ENCODE data around the gene LACTBL1. TPM values are rescaled to one million over a fixed set of nuclear protein-coding genes. Genes with fewer than 3 reads are reported as not detected.

LACTBL1 gene
- total and polyA plus RNA-seq, 3 donors from 2014 or later, result 0.50 to 1.6 TPM; not detected in 1

GRCh38 chr1:22932803-22933470 is 39.7 kb downstream of the LACTBL1 start:
- H3K27ac ChIP-seq, result no peak overlapping the region
- no peaks in the 10 kb centered on the region for H3K36me3 ChIP-seq (ENCODE audit: low read depth, missing control alignments)
- no peaks in the 10 kb centered on the region for H3K27me3 ChIP-seq
- no peaks in the 10 kb centered on the region for H3K4me1 ChIP-seq
- DNase-seq, result no peak
- H3K9me3 ChIP-seq, result no peaks in the 10 kb centered on the region
- 56 to 61% methylated on average over 4 of the region's 4 CpGs for WGBS, 2 donors
- no peak overlapping the region for H3K4me3 ChIP-seq
- no peak for TF ChIP-seq POLR2A (IDR thresholded peaks at IDR 0.05)
- TF ChIP-seq CTCF (IDR thresholded peaks at IDR 0.05), result no peak
- intact Hi-C loops (cut with DNase I; ENCODE audit: low total_unique reads), result no loop called here

- Histone ChIP-seq H3K36me3 (ENCODE audit: low read depth, missing control alignments) (no peaks in the 10 kb centered on the region), H3K4me1 (no peaks in the 10 kb centered on the region), H3K4me3 (no peak overlapping the region), H3K9me3 (no peaks in the 10 kb centered on the region), H3K27ac (no peak overlapping the region), H3K27me3 (no peaks in the 10 kb centered on the region)
- TF ChIP-seq POLR2A (IDR thresholded peaks at IDR 0.05) (no peak), CTCF (IDR thresholded peaks at IDR 0.05) (peak; percentile 45 to 64 (median 61))
- intact Hi-C loops (cut with DNase I; ENCODE audit: low total_unique reads), result no loop called here
- WGBS, 2 donors, result 57 to 79% methylated on average over 5 to 11 of the region's 11 CpGs
- DNase-seq, result peak; percentile 45
Observed at GRCh38 chr1:22930240-22930912, 42.3 kb downstream of the LACTBL1 start.

DNA sequence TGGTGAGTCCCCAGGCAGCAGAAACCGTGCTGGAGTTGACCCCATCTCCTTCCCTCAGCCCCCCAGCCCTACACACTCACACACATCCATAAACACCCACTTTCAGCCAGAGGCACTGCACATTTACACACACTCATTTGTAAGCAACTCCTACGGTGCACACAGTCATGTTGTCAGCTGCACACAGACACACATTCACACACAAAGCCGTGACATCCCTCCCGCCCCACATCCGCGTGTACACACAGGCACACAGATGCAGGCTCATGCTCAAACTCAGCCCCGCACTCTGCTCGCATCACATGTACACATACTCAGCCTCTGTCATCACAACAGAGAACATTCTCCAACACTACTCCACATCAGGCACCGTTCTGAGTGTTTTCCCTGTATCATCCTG is 47.6 kb downstream of the LACTBL1 start:
- Histone ChIP-seq H3K36me3 (ENCODE audit: low read depth, missing control alignments) (no peaks in the 10 kb centered on the region), H3K4me3 (no peak overlapping the region), H3K27ac (no peak overlapping the region), H3K27me3 (no peaks in the 10 kb centered on the region), H3K4me1 (no peaks in the 10 kb centered on the region), H3K9me3 (no peaks in the 10 kb centered on the region)
- no peak for DNase-seq
- 78 to 80% methylated on average over 9 of the region's 9 CpGs for WGBS, 2 donors
- no peak for TF ChIP-seq POLR2A (IDR thresholded peaks at IDR 0.05)
- intact Hi-C loops (cut with DNase I; ENCODE audit: low total_unique reads), result no loop called here

- Histone ChIP-seq H3K4me1 (no peaks in the 10 kb centered on the region), H3K9me3 (no peaks in the 10 kb centered on the region), H3K36me3 (ENCODE audit: low read depth, missing control alignments) (no peaks in the 10 kb centered on the region), H3K27me3 (no peaks in the 10 kb centered on the region), H3K4me3 (no peak overlapping the region), H3K27ac (no peak overlapping the region)
- 83 to 89% methylated on average over 1 of the region's 1 CpG for WGBS, 2 donors
- TF ChIP-seq CTCF (IDR thresholded peaks at IDR 0.05), result no peak
- TF ChIP-seq POLR2A (IDR thresholded peaks at IDR 0.05), result no peak
- intact Hi-C loops (cut with DNase I; ENCODE audit: low total_unique reads), result no loop called here
- no peak for DNase-seq
Observed at GRCh38 chr1:22922640-22923039, 50.0 kb downstream of the LACTBL1 start.

- no peaks in the 10 kb centered on the region for H3K9me3 ChIP-seq
- TF ChIP-seq CTCF (IDR thresholded peaks at IDR 0.05), result no peak
- TF ChIP-seq POLR2A (IDR thresholded peaks at IDR 0.05), result no peak
- intact Hi-C loops (cut with DNase I; ENCODE audit: low total_unique reads), result no loop called here
- no peaks in the 10 kb centered on the region for H3K27me3 ChIP-seq
- 67 to 72% methylated on average over 8 of the region's 8 CpGs for WGBS, 2 donors
- no peak for DNase-seq
- no peaks in the 10 kb centered on the region for H3K36me3 ChIP-seq (ENCODE audit: low read depth, missing control alignments)
- H3K4me3 ChIP-seq, result no peak overlapping the region
- H3K27ac ChIP-seq, result no peak overlapping the region
- no peaks in the 10 kb centered on the region for H3K4me1 ChIP-seq
Observed at GRCh38 chr1:22921452-22922126, 51.1 kb downstream of the LACTBL1 start.

Data from testis (tissue), 3 donors.